OCI-LY1 (cell line): ENCODE results near the gene POLA2.

Source experiments
- EZH2 ChIP-seq: fragments of 200-600 bp; sonication (generic), shearing (Covaris generic); IDR thresholded peaks from 2 replicates; pipeline ENCODE4 v1.8.0; 2017; ENCODE audit warnings: borderline replicate concordance, mixed run types, mild to moderate bottlenecking, antibody characterized with exemption, low read length, moderate library complexity, mixed read lengths
- TF ChIP-seq, protein P1 (sequence below): fragments of 200-600 bp; sonication (generic), shearing (Covaris generic); IDR thresholded peaks from 2 replicates; pipeline ENCODE4 v1.5.1; 2017; ENCODE audit warnings: mild to moderate bottlenecking, antibody characterized with exemption, low read length, moderate library complexity, mixed read lengths

DNA sequence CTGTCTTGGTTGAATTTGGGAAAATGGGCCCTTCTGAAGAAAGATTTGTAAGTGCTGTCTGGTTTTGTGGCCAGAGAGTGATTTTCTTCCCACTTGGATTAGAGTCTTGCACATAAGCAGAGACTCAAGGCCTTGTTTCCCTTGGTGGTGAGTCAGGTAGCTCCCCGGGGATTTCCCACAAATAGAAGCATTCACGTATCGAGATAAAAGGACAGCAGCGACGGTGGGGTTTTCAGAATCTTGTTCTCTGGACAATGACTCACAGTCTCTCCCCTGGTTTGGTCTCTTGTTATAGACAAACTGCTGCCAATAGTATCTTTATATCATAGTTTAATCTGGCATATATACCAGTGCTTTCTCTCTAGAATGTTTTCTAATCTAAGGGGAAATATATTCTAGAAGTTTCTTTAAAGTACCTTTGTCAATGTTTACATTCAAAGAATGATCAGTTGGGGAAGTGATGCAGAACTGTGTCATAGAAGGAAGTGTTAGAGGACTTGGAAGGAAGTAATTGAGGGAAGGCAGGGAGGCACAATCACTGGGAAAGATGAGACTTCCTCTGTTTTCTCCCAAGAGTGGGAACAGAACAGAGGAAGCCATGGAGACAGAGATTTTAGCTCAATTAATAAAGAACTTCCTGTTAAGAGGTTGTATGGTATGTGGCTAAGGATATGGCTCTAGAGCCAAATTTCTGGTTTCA lies 18.1 kb downstream of the POLA2 start:
- TF ChIP-seq, protein P1, sequence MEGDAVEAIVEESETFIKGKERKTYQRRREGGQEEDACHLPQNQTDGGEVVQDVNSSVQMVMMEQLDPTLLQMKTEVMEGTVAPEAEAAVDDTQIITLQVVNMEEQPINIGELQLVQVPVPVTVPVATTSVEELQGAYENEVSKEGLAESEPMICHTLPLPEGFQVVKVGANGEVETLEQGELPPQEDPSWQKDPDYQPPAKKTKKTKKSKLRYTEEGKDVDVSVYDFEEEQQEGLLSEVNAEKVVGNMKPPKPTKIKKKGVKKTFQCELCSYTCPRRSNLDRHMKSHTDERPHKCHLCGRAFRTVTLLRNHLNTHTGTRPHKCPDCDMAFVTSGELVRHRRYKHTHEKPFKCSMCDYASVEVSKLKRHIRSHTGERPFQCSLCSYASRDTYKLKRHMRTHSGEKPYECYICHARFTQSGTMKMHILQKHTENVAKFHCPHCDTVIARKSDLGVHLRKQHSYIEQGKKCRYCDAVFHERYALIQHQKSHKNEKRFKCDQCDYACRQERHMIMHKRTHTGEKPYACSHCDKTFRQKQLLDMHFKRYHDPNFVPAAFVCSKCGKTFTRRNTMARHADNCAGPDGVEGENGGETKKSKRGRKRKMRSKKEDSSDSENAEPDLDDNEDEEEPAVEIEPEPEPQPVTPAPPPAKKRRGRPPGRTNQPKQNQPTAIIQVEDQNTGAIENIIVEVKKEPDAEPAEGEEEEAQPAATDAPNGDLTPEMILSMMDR = no peak
- no peak for TF ChIP-seq EZH2
